ENCODE data around the gene PEX6.
"Not testable (repeated sequence)": the region's sequence is repeated elsewhere in the genome, so short reads cannot be mapped to it uniquely, and the experiment has no call there.

Gene PEX6

GRCh38 chr6:42998205-42998604, 19.2 kb upstream of the PEX6 start:
- DNase-seq (ENCODE audit: low read depth, low spot score); H3K27ac ChIP-seq: not testable (repeated sequence)

- DNase-seq (ENCODE audit: low read depth, low spot score) = no peak
These were observed 17.5 kb upstream of the PEX6 start for GRCh38 chr6:42996513-42996912.

GRCh38 chr6:42993445-42993844, 14.5 kb upstream of the PEX6 start:
- no peak for DNase-seq (ENCODE audit: low read depth, low spot score)
- H3K27ac ChIP-seq = no peak overlapping the region

More at GRCh38 chr6:42996513-42996912, 17.5 kb upstream of the PEX6 start:
- no peak overlapping the region for H3K27ac ChIP-seq

GRCh38 chr6:42989923-42990322, 10.9 kb upstream of the PEX6 start:
- H3K27ac ChIP-seq = no peak overlapping the region
- DNase-seq (ENCODE audit: low read depth, low spot score) = no peak

- DNase-seq (ENCODE audit: low read depth, low spot score) = no peak
- H3K27ac ChIP-seq = no peak overlapping the region
These were observed 9.6 kb upstream of the PEX6 start for GRCh38 chr6:42988486-42989020.

- H3K27ac ChIP-seq = no peak overlapping the region
- no peak for DNase-seq (ENCODE audit: low read depth, low spot score)
These were observed 8.8 kb upstream of the PEX6 start for GRCh38 chr6:42987533-42988451.

- peak overlapping the region; percentile 50 for H3K27ac ChIP-seq
- DNase-seq (ENCODE audit: low read depth, low spot score) = no peak
These were observed 6.0 kb upstream of the PEX6 start for GRCh38 chr6:42984924-42985475.

GRCh38 chr6:42984001-42984923, 5.3 kb upstream of the PEX6 start, which contains the start of gene PPP2R5D:
TSS of gene PPP2R5D (plus strand) at chr6:42984570. CDS start at chr6:42984678, 108 bp downstream.
- H3K27ac ChIP-seq = peak within 1 kb of the TSS; percentile 50
- DNase-seq (ENCODE audit: low read depth, low spot score) = peak; percentile 94

GRCh38 chr6:42981836-42982235, 2.9 kb upstream of the PEX6 start:
- DNase-seq (ENCODE audit: low read depth, low spot score) = no peak
- no peak overlapping the region for H3K27ac ChIP-seq

- DNase-seq (ENCODE audit: low read depth, low spot score) = peak; percentile 31
These were observed 669 bp upstream of the PEX6 start for GRCh38 chr6:42979523-42980177.

GRCh38 chr6:42978487-42978838, 518 bp downstream of the PEX6 start:
- no peak for DNase-seq (ENCODE audit: low read depth, low spot score)
- peak overlapping the region; percentile 76 for H3K27ac ChIP-seq

More at GRCh38 chr6:42979523-42980177, 669 bp upstream of the PEX6 start:
- peak overlapping the region; percentile 76 for H3K27ac ChIP-seq

GRCh38 chr6:42974919-42975505, 4.0 kb downstream of the PEX6 start:
- DNase-seq (ENCODE audit: low read depth, low spot score) = no peak
- H3K27ac ChIP-seq = no peak overlapping the region

GRCh38 chr6:42973926-42974325, 5.1 kb downstream of the PEX6 start:
- no peak overlapping the region for H3K27ac ChIP-seq
- no peak for DNase-seq (ENCODE audit: low read depth, low spot score)

GRCh38 chr6:42971746-42972327, 7.1 kb downstream of the PEX6 start:
- no peak for DNase-seq (ENCODE audit: low read depth, low spot score)

GRCh38 chr6:42970871-42971612, 7.9 kb downstream of the PEX6 start:
- no peak overlapping the region for H3K27ac ChIP-seq
- no peak for DNase-seq (ENCODE audit: low read depth, low spot score)

More at GRCh38 chr6:42971746-42972327, 7.1 kb downstream of the PEX6 start:
- H3K27ac ChIP-seq = no peak overlapping the region

- no peak overlapping the region for H3K27ac ChIP-seq
- DNase-seq (ENCODE audit: low read depth, low spot score) = no peak
These were observed 9.0 kb downstream of the PEX6 start for GRCh38 chr6:42969934-42970333.

- no peak for DNase-seq (ENCODE audit: low read depth, low spot score)
- H3K27ac ChIP-seq = no peak overlapping the region
These were observed 9.6 kb downstream of the PEX6 start for GRCh38 chr6:42969431-42969830.

- no peak overlapping the region for H3K27ac ChIP-seq
- no peak for DNase-seq (ENCODE audit: low read depth, low spot score)
These were observed 10.2 kb downstream of the PEX6 start for GRCh38 chr6:42968783-42969182.
